ENCODE results near the gene MICAL2.

MICAL2 gene

DNA sequence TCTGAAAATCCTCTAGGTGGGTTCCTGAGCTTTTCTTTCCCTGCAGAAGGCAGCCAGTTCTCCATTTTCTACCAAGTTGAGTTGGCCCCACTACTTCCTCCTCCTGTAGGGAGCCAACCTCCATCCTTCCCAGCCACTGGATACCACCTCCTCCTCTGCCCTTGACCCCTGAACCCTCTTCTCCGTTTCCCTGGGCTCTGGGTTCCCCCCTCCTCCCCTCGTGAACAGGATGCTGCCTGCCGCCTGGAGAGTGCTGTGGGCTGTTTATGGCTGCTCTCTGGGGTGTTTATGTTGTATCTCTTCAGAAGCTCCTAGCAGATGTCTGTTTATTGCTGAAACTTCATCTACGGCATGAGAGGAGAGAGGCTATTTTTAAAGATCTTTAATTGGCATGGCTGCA is 8.6 kb downstream of the MICAL2 start:
- DNase-seq = no peak

GRCh38 chr11:12119502-12119901 is 9.1 kb downstream of the MICAL2 start:
- DNase-seq = no peak

DNA sequence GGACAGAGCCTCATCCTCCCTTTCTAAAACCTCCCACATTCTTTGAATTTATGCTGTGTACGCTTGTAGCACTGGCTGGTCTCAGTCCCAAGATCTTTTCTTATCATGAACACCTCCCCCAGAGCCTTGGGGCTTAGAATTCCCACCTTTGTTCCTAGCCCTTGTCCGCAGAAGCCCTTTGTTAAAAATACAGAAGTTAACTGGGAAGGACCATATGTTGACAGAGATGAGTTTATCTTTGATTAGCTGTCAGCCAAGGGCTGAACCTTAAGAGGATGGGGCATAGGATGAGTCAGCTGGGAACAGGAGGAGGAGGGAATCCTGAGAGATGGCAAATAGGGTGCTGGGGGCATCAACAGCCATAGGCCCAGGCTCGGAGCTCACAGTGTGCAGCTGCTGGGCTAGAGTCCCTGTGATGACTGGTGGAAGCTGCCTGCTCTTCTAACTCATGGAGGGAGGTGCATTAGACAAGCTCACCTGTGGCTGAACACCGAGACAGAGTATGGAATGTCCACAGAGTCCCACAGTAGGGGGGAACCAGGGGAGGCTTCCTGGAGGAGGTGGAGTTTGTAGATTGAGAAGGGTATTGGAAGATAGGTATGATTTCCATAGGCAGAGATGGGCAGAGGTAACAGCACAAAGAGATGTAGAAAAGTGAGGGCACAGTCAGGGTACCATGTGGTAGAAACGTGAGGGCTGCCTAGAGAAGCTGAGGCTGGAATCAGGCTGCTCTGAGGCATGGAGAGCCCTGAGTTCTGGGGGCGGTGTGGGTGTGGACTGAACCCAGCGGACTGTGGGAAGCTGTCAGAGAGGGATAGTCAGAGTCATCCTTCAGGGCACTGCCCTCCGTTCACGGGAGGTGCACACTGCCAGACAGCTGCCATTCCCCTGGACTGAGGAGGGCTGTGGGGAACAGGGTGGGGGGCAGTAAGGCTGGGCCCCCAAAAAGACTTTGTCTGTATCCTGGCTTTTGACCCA is 9.9 kb downstream of the MICAL2 start:
- DNase-seq = no peak

- no peak for DNase-seq
Measured at GRCh38 chr11:12121011-12121410, 10.6 kb downstream of the MICAL2 start.

DNA sequence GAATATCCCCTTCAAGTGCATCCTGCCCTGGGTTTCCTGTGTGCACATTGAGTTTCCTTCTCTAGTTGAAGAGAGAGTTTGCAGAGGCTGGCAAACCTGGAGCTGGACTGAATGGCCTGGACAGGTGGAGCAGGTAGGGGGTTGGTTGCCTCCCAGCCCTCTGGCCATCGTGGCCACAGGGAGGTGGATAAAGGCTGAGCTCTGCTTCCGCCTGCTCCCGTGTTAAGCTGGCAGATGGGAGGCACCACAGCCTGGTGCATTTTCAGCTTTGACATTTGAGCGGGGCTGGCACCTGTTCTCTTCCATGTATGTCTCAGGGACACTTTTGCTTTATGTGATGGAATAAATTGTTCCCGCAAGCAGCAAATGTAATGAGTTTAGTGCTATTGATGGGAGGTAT is 11.1 kb downstream of the MICAL2 start:
- DNase-seq = no peak

- DNase-seq = no peak
Measured at GRCh38 chr11:12122083-12122482, 11.7 kb downstream of the MICAL2 start.

GRCh38 chr11:12123273-12123672 is 12.9 kb downstream of the MICAL2 start:
- no peak for DNase-seq

GRCh38 chr11:12123799-12124198 is 13.4 kb downstream of the MICAL2 start:
- DNase-seq = no peak

DNA sequence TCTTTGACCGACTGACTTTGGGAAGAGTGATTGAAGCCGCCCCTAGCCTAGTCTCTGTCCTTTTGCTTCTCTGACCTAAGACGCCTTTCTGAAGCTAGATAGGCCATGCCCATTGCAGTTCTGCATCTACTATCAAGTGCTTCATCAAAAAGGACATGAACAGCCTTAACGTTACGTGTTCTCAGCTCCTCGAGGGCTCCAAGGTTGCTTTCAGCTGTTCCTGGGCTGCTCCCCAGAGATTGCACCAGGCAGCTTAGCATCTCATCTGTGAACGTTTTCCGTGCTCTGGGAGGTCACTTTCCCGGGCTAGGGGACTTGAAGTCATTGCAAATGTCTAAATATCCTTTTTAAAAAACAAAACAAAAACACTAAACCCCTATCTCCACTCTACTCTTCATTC is 13.9 kb downstream of the MICAL2 start:
- DNase-seq = no peak

DNA sequence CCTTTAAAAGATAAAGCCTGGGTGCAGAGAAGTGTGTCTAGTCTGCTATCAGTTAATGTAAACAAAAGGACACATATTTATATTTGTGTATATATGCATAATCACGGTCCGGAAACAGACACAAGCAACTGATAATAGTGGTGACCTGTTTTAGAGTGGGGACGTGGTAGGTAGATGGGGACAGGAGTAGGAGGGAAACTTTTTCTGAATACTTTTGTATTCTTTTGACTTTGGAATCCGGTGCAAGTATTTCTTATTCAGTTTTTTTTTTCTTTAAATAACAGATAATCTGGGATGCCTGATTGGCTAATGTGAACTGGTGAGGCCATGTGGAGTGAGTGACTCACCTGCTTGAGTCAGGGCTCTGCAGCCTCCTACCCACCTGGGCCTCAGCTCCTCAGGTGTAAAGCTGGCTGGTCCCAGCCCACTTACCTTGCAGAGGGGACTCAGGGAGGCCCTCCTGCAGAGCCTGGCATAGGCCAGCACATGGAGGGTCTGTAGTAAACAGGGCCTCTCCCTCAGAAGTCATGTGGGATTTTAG is 15.3 kb downstream of the MICAL2 start:
- no peak for DNase-seq

DNA sequence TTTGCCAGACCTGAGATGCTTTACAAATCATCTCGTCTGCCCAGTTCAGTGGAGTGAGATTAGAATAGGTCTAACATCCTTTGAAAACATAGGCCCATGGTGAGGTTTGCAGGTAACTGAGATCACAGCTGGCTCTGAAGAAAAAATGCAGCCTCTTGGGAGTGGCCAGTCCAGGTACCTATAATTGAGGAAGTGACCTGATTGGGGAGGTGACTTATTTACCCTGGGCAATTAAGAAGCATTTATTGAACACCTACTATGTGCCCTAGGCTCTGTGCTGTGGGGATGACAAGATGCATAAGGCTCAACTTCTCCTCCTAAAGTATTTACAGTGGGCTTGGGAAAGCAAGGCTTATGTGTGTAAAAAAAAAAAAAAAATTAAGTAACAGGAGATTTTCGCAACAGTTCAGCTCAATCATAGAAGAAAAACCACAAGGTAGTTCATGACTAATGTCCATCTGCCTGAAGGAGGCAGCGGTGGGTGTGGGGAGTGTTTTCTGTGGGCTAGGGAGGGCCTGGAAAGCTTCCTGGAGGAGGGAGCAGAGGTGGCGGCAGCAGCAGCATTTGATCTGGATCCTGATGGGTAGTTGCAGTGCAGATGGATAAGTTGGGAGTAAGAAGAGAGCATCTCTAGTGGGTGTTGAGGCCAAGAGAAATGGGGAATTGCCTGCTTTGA is 16.1 kb downstream of the MICAL2 start:
- no peak for DNase-seq

GRCh38 chr11:12127206-12127898 is 17.0 kb downstream of the MICAL2 start:
- no peak for DNase-seq

DNA sequence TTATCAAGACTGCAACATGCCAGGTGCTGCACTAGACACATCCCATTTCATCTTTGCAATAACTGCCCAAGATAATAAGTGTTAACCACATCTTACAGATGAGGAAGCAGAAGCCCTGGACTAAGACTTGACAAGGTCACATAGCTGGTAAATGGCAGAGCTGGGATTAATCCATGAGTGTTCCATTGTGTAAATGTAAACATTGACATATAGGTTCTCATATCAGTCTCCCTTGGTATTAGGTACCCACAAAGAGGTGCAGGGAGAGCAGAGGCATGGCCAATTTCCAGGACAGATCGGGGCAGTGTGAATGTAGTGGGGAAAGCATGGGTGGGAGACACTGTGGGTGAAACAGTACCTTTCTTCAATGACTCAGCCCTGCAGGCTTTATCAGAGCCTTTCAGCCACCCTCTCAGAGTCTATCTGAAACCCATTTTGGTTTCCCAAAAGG is 17.9 kb downstream of the MICAL2 start:
- no peak for DNase-seq

DNA sequence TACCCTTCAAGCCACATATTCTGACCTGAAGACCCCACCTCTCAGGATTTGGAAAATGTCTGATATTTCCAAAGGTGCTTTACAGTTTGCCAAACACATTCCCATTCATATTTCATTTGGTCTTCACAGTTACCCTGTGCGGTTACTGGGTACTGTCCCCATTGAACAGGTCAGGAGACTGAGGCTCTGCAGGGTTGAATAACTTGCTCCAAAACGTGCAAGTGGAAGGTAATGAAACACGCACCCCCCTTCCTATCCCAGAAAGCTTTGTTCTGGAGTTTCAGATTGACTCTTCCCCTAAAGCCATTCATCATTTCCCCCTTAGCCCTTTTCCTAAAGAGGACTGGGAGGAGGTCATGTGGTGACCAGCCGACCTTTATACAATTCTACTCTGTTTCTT is 18.8 kb downstream of the MICAL2 start:
- no peak for DNase-seq

GRCh38 chr11:12130180-12130980 is 20.0 kb downstream of the MICAL2 start:
- no peak for DNase-seq

- no peak for DNase-seq
Measured at GRCh38 chr11:12131943-12132789, 21.8 kb downstream of the MICAL2 start.

GRCh38 chr11:12132790-12133145 is 22.4 kb downstream of the MICAL2 start:
- no peak for DNase-seq

- DNase-seq = no peak
Measured at GRCh38 chr11:12133547-12134235, 23.3 kb downstream of the MICAL2 start.

DNA sequence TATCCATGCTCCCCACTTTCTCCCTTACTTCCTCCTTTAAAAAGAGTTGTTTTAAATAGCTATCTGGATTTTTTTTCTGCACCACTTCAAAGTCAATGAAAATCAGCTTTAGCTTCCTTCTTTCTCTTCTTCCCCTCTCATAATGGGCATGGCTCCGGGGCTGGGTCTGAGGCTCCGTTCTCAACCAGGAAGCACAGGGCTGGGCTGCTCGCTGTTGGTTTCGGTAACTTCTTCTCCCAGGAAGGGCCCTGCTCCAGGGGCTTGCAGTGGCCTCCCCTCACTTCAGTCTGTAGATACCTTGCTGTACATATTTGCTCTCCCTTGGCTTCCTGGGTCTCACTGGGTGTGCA is 23.8 kb downstream of the MICAL2 start:
- no peak for DNase-seq

DNA sequence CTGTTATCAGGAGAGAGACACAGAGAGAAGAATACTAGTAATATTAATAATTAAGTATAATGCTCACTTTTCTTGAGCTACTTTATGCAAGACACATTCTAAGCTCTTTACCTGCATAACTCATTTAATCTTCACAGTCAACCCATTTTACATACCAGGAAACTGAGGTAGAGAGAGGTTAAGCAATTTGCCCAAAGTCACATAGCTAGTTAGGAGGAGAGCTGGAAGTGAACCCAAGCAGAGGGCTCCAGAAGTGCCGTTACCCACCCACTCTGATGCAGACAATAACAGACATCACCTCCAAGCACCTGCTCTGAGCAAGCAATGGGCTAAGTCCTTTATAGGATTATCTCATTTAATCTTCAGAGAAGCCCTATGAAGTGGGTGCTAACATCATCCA is 24.8 kb downstream of the MICAL2 start:
- no peak for DNase-seq
